CD8-positive, alpha-beta memory T cell (primary cell): ENCODE measurements around the gene PIGBOS1. TPM values are rescaled to one million over a fixed set of nuclear protein-coding genes. Genes with fewer than 3 reads are reported as not detected.
A peak's percentile ranks its signal among the peaks of the same experiment; 100 is the strongest.

ENCODE experiments used
- CTCF ChIA-PET: fragments of 350-600 bp; sonication (Branson Sonifier 250); formaldehyde crosslinking; loops from one replicate; lab custom pipeline; 2021; ENCODE audit warnings: antibody characterized with exemption; lab: Charles Lee
- POLR2A ChIA-PET: fragments of 350-600 bp; sonication (Branson Sonifier 250); formaldehyde crosslinking; loops from one replicate; lab custom pipeline; 2021; ENCODE audit warnings: antibody characterized with exemption; lab: Charles Lee
- DNase-seq, 5 donors: peaks; one replicate each; pipeline versions ENCODE4 v3.0.0 to v3.0.0-alpha.2; 2020 to 2022; ENCODE audit warnings: mixed read lengths in 1 of 5
- H3K27ac ChIP-seq: one replicate; pipeline ENCODE4 v1.7.0; 2013; ENCODE audit warnings: low read depth, mild to moderate bottlenecking, low read length, moderate library complexity
- H3K27me3 ChIP-seq: 2 replicates; pipeline ENCODE4 v1.7.0; 2013; ENCODE audit warnings: low read length, mild to moderate bottlenecking; ENCODE audit not compliant: insufficient read depth, poor library complexity, severe bottlenecking
- H3K36me3 ChIP-seq: 2 replicates; pipeline ENCODE4 v1.7.0; 2013; ENCODE audit warnings: mild to moderate bottlenecking, low read length, moderate library complexity; ENCODE audit not compliant: insufficient read depth
- H3K4me1 ChIP-seq: 2 replicates; pipeline ENCODE4 v1.7.0; 2013; ENCODE audit warnings: mild to moderate bottlenecking, low read length, moderate library complexity; ENCODE audit not compliant: insufficient read depth
- H3K4me3 ChIP-seq: 2 replicates; pipeline ENCODE4 v1.7.0; 2013; ENCODE audit warnings: mild to moderate bottlenecking, low read length
- H3K9me3 ChIP-seq: 2 replicates; pipeline ENCODE4 v1.7.0; 2013; ENCODE audit warnings: mild to moderate bottlenecking, low read length
- H3K27ac Mint-ChIP-seq, 8 donors: one replicate each; pipeline ENCODE4 v1.8.0; 2020 to 2021; ENCODE audit warnings: mixed read lengths in 8 of 8, mild to moderate bottlenecking in 6 of 8, inconsistent platforms in 3 of 8, moderate library complexity in 3 of 8
- H3K27me3 Mint-ChIP-seq, 2 donors: one replicate each; pipeline ENCODE4 v1.8.0; 2020 to 2021; ENCODE audit warnings: mixed read lengths in 2 of 2, mild to moderate bottlenecking in 1 of 2, moderate library complexity in 1 of 2
- H3K36me3 Mint-ChIP-seq, 3 donors: one replicate each; pipeline ENCODE4 v1.8.0; 2020 to 2021; ENCODE audit warnings: mixed read lengths in 3 of 3, inconsistent platforms in 1 of 3, mild to moderate bottlenecking in 1 of 3
- H3K4me1 Mint-ChIP-seq, 3 donors: one replicate each; pipeline ENCODE4 v1.8.0; 2020 to 2021; ENCODE audit warnings: mixed read lengths in 3 of 3, inconsistent platforms in 1 of 3, mild to moderate bottlenecking in 1 of 3
- H3K4me3 Mint-ChIP-seq, 7 donors: one replicate each; pipeline ENCODE4 v1.8.0; 2020 to 2021; ENCODE audit warnings: mixed read lengths in 7 of 7, mild to moderate bottlenecking in 6 of 7, moderate library complexity in 4 of 7, inconsistent platforms in 2 of 7
- H3K9me3 Mint-ChIP-seq, 5 donors: one replicate each; pipeline ENCODE4 v1.8.0; 2020 to 2022; ENCODE audit warnings: mixed read lengths in 5 of 5, mild to moderate bottlenecking in 3 of 5, moderate library complexity in 2 of 5, inconsistent platforms in 1 of 5
- polyA plus RNA-seq: library from polyadenylated mRNA; unstranded; fragments of 300-500 nt; fragmentation: Illumina TruSeq; gene quantifications from one replicate; pipeline ENCODE4 v1.2.3, GENCODE V29; 2021
- total RNA-seq, 2 experiments: library from RNA; stranded (reverse); gene quantifications; one replicate each; pipeline ENCODE4 v1.2.3, GENCODE V29; 2021

The PIGBOS1 gene
- total and polyA plus RNA-seq, 3 experiments from 2014 or later, result 11.5 to 43.9 (median 11.9) TPM

DNA sequence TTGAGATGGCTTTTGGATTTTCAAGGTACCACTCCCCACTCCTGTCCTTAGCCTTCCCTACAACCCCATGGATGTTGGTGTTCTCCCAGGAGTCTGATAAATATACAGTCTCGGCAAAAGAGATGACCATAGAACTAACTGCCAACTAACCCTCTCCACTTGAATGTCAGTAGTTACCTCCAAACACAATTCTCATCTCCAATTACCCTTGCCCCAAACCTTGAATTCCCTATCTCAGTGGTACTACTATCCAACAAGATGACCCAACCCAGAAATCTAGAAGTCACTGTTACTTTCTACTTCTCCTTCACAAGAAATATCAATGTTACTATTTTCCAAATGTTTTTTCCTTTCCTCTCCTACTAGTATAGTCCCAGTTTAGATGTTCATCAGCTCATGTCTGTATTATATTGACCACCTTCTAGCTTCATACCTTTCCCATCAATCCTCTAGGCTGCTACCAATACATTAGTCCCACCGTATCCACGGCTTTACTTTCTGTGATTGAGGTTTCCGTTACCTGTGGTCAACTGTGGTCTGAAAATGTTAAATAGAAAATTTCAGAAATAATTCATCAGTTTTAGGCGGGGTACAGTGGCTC lies 38.2 kb upstream of the PIGBOS1 start:
- H3K4me3 ChIP-seq, result no peak overlapping the region
- H3K9me3 Mint-ChIP-seq, result no peaks in the 10 kb centered on the region
- H3K36me3 Mint-ChIP-seq, result peaks cover 0 to 61% (median 29%) of the 10 kb centered on the region in 3 donors
- H3K27ac ChIP-seq, result no peak overlapping the region
- H3K4me1 Mint-ChIP-seq, result no peaks in the 10 kb centered on the region
- H3K27me3 ChIP-seq, result no peaks in the 10 kb centered on the region
- H3K4me3 Mint-ChIP-seq, result no peak overlapping the region
- ChIA-PET CTCF (no interaction called here), POLR2A (no interaction called here)
- DNase-seq, result no peak
- H3K27ac Mint-ChIP-seq, result peak overlapping the region in 2 of 8 donors; percentile 74 to 91
- no peaks in the 10 kb centered on the region for H3K4me1 ChIP-seq
- peaks cover 11% of the 10 kb centered on the region for H3K36me3 ChIP-seq
- no peaks in the 10 kb centered on the region for H3K9me3 ChIP-seq
- H3K27me3 Mint-ChIP-seq, result no peaks in the 10 kb centered on the region

DNA sequence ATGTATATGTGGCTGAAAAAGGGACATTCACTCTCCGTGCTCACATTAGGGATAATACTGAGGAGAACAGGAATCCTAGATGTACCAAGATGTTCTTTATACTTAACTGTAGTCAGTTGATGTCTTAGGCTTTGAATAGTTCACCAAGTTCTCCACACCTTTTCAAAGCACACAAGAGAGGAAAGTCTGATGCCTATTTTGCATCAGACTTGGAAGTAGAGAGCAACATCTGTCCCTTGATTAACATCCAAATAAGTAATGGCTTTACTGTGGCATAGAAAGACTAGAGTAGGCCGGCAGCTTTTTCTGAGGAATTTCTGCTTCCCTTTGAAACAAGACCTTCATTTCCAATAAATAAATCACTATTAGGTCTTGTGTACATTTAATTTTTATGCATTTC lies 34.1 kb upstream of the PIGBOS1 start:
- Mint-ChIP-seq H3K4me3 (no peak overlapping the region), H3K27ac (no peak overlapping the region), H3K4me1 (peaks cover 0 to 5% (median 0%) of the 10 kb centered on the region in 3 donors), H3K27me3 (no peaks in the 10 kb centered on the region), H3K9me3 (no peaks in the 10 kb centered on the region), H3K36me3 (peaks cover 5 to 59% (median 21%) of the 10 kb centered on the region in 3 donors)
- Histone ChIP-seq H3K27ac (no peak overlapping the region), H3K4me3 (no peak overlapping the region), H3K36me3 (peaks cover 10% of the 10 kb centered on the region), H3K4me1 (no peaks in the 10 kb centered on the region), H3K9me3 (no peaks in the 10 kb centered on the region), H3K27me3 (no peaks in the 10 kb centered on the region)
- no peak for DNase-seq
- CTCF ChIA-PET, result no interaction called here
- POLR2A ChIA-PET, result no interaction called here

DNA sequence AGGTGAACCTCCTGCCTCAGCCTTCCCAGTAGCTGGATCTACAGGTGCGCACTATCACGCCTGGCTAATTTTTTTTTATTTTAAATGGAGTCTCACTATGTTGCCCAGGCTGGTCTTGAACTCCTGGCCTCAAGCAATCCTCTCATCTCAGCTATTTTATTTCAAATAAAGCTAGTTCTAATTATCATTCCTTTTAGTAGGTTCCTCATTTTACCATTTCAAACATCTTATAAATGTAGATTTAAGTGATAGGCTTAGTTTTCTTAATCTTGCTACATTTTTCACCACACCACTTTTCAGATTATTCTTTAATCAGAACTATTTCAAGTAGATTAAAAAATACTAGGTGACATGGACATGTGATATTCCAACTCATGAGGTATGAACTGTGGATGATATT lies 30.4 kb upstream of the PIGBOS1 start:
- Mint-ChIP-seq H3K27me3 (no peaks in the 10 kb centered on the region), H3K9me3 (no peaks in the 10 kb centered on the region), H3K36me3 (peaks cover 14 to 53% (median 19%) of the 10 kb centered on the region in 3 donors), H3K4me1 (peaks cover 0 to 5% (median 0%) of the 10 kb centered on the region in 3 donors), H3K4me3 (no peak overlapping the region), H3K27ac (peak overlapping the region in 2 of 8 donors; percentile 35 to 61)
- H3K27me3 ChIP-seq, result no peaks in the 10 kb centered on the region
- H3K9me3 ChIP-seq, result no peaks in the 10 kb centered on the region
- no peak overlapping the region for H3K4me3 ChIP-seq
- DNase-seq, result no peak
- POLR2A ChIA-PET, result no interaction called here
- CTCF ChIA-PET, result no interaction called here
- H3K4me1 ChIP-seq, result no peaks in the 10 kb centered on the region
- peaks cover 12% of the 10 kb centered on the region for H3K36me3 ChIP-seq
- no peak overlapping the region for H3K27ac ChIP-seq

DNA sequence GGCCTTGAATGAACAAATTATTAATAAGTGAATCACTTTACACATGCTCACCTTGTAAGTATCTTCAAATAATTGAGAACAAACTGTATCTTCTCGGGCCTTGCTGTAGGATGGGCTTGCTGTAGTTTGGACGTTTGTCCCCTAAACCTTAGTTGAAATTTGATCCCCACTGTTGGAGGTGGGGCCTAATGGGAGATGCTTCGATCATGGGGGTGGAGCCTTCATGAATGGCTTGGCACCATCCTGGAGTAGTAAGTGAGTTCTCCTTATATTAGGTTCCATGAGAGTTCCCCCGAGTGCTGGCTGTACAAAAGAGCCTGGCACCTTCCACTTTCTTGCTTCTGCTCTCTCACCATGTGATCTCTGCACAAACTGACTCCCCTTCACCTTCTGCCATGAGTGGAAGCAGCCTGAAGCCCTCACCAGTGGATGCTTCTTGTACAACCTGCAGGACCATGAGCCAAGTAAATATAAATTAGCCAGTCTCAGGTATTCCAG lies 29.4 kb upstream of the PIGBOS1 start:
- Histone ChIP-seq H3K4me3 (no peak overlapping the region), H3K27me3 (no peaks in the 10 kb centered on the region), H3K27ac (no peak overlapping the region), H3K4me1 (no peaks in the 10 kb centered on the region), H3K9me3 (no peaks in the 10 kb centered on the region), H3K36me3 (peaks cover 15% of the 10 kb centered on the region)
- H3K4me1 Mint-ChIP-seq, result peaks cover 0 to 5% (median 0%) of the 10 kb centered on the region in 3 donors
- no peaks in the 10 kb centered on the region for H3K9me3 Mint-ChIP-seq
- H3K4me3 Mint-ChIP-seq, result no peak overlapping the region
- POLR2A ChIA-PET, result no interaction called here
- H3K36me3 Mint-ChIP-seq, result peaks cover 14 to 61% (median 26%) of the 10 kb centered on the region in 3 donors
- no peak for DNase-seq
- peak overlapping the region in 2 of 8 donors; percentile 49 to 50 for H3K27ac Mint-ChIP-seq
- no peaks in the 10 kb centered on the region for H3K27me3 Mint-ChIP-seq
- CTCF ChIA-PET, result no interaction called here

DNA sequence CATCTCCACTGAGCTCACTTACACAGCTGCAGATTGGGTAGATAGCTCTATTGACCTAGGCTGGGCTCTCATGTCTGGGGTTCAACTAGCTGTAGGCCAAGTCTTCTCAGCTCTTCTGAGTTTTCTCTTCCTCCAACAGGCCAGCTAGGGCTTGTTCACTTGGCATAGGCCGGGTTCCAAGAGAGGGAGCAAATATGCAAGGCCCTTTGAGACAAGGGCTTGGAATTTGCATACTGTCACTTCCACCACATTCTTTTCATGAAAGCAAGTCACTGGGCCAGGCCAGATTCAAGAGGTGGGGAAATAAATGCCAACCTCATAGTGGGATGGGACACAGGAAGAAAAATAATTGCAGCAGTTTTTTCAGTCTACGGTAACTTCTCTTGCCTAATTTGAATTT lies 25.3 kb upstream of the PIGBOS1 start:
- H3K36me3 ChIP-seq, result peaks cover 15% of the 10 kb centered on the region
- H3K4me3 ChIP-seq, result no peak overlapping the region
- Mint-ChIP-seq H3K36me3 (peaks cover 8 to 66% (median 30%) of the 10 kb centered on the region in 3 donors), H3K4me3 (no peak overlapping the region), H3K9me3 (no peaks in the 10 kb centered on the region), H3K27ac (peak overlapping the region; percentile 2 to 77 (median 48)), H3K4me1 (peaks cover 0 to 5% (median 0%) of the 10 kb centered on the region in 3 donors), H3K27me3 (no peaks in the 10 kb centered on the region)
- H3K9me3 ChIP-seq, result no peaks in the 10 kb centered on the region
- POLR2A ChIA-PET, result no interaction called here
- H3K4me1 ChIP-seq, result no peaks in the 10 kb centered on the region
- H3K27ac ChIP-seq, result no peak overlapping the region
- CTCF ChIA-PET, result interaction anchor here (1.3 kb wide), 1 partner anchor 95 kb away, joined by 4 read pairs; no protein-coding TSS in a partner anchor
- no peak for DNase-seq
- no peaks in the 10 kb centered on the region for H3K27me3 ChIP-seq

DNA sequence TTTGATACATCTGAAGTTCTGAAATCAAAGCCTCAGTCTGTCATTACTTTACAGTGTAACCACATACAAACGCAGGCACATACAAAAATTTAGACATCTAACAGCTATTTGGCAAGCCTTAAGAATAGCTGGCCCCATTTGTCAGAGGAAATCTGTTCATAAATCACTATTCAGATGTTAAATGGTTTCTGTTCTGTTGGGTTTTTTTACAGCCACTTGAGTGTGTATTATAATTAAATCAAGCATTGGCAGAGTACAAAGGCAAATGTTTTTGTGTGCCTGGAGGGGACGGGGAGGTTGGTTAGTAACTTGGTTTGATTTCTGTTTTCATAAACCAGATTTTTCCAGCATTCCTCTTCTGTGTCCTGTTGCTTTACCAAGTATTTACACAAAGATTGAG lies 24.2 kb upstream of the PIGBOS1 start:
- ChIA-PET CTCF (no interaction called here), POLR2A (no interaction called here)
- no peaks in the 10 kb centered on the region for H3K9me3 ChIP-seq
- H3K4me1 ChIP-seq, result no peaks in the 10 kb centered on the region
- peaks cover 0 to under 1% (median 0%) of the 10 kb centered on the region in 3 donors for H3K4me1 Mint-ChIP-seq
- no peaks in the 10 kb centered on the region for H3K27me3 ChIP-seq
- no peak overlapping the region for H3K27ac ChIP-seq
- H3K4me3 ChIP-seq, result no peak overlapping the region
- no peaks in the 10 kb centered on the region for H3K9me3 Mint-ChIP-seq
- peaks cover 11% of the 10 kb centered on the region for H3K36me3 ChIP-seq
- no peak for DNase-seq
- no peaks in the 10 kb centered on the region for H3K27me3 Mint-ChIP-seq
- H3K27ac Mint-ChIP-seq, result peak overlapping the region in 1 of 8 donors; percentile 29
- no peak overlapping the region for H3K4me3 Mint-ChIP-seq
- peaks cover 8 to 69% (median 26%) of the 10 kb centered on the region in 3 donors for H3K36me3 Mint-ChIP-seq

DNA sequence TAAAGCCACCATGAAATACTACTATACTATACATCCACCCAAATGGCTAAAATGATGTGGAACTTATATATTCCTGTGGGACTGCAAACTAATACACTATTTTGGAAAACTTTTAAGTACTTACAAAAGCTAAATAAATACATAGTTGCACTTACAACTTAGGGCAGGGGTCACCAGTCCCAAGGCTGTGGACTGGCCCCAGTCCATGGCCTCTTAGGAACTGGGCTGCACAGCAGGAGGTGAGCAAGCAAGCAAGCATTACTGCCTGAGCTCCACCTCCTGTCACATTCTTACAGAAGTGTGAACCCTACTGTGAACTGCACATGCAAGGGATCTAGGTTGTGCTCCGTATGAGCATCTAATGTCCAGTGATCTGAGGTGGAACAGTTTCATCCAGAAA lies 18.2 kb upstream of the PIGBOS1 start:
- H3K27ac Mint-ChIP-seq, result peak overlapping the region in 2 of 8 donors; percentile 32 to 47
- ChIA-PET POLR2A (no interaction called here), CTCF (no interaction called here)
- no peaks in the 10 kb centered on the region for H3K27me3 Mint-ChIP-seq
- no peaks in the 10 kb centered on the region for H3K9me3 Mint-ChIP-seq
- Histone ChIP-seq H3K4me3 (no peak overlapping the region), H3K9me3 (no peaks in the 10 kb centered on the region), H3K27me3 (no peaks in the 10 kb centered on the region), H3K4me1 (no peaks in the 10 kb centered on the region), H3K36me3 (peaks cover 5% of the 10 kb centered on the region), H3K27ac (no peak overlapping the region)
- H3K4me3 Mint-ChIP-seq, result no peak overlapping the region
- H3K36me3 Mint-ChIP-seq, result peaks cover 0 to 72% (median 14%) of the 10 kb centered on the region in 3 donors
- H3K4me1 Mint-ChIP-seq, result no peaks in the 10 kb centered on the region
- DNase-seq, result no peak

DNA sequence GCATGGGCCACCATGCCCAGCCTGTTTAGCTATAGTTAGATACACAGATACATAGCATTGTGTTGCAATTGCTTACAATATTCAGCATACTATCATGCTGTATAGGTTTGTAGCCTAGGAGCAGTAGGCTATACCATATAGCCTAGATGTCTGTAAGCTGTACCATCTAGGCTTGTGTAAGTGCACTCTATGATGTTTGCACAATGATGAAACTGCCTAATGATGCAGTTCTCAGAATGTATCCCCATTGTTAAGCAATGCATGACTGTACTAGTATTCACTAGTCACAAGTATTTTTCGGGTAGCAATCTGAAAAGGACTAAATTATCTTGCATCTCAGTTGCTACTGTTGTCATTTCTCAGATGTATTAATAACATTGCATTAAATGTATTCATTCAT lies 16.1 kb upstream of the PIGBOS1 start:
- no peak overlapping the region for H3K4me3 Mint-ChIP-seq
- H3K9me3 Mint-ChIP-seq, result no peaks in the 10 kb centered on the region
- ChIA-PET POLR2A (no interaction called here), CTCF (no interaction called here)
- no peak overlapping the region for H3K27ac ChIP-seq
- no peaks in the 10 kb centered on the region for H3K27me3 Mint-ChIP-seq
- H3K4me1 ChIP-seq, result no peaks in the 10 kb centered on the region
- no peaks in the 10 kb centered on the region for H3K4me1 Mint-ChIP-seq
- no peaks in the 10 kb centered on the region for H3K9me3 ChIP-seq
- H3K27ac Mint-ChIP-seq, result peak overlapping the region in 1 of 8 donors; percentile 18
- no peak for DNase-seq
- no peak overlapping the region for H3K4me3 ChIP-seq
- peaks cover 5% of the 10 kb centered on the region for H3K36me3 ChIP-seq
- H3K27me3 ChIP-seq, result no peaks in the 10 kb centered on the region
- H3K36me3 Mint-ChIP-seq, result peaks cover 0 to 72% (median 18%) of the 10 kb centered on the region in 3 donors
